IPS-18c (cell line): ENCODE measurements around the gene TRABD2B.

Experiments used
- H3K4me3 ChIP-seq: 2 replicates; pipeline ENCODE4 v1.7.0; 2013; ENCODE audit warnings: low read depth, mild to moderate bottlenecking, low read length, moderate library complexity; ENCODE audit not compliant: insufficient read depth
- H3K9me3 ChIP-seq: one replicate; pipeline ENCODE4 v1.6.1; 2013; ENCODE audit warnings: mild to moderate bottlenecking, low read length, moderate library complexity; ENCODE audit not compliant: control insufficient read depth, insufficient read depth

The TRABD2B gene

DNA sequence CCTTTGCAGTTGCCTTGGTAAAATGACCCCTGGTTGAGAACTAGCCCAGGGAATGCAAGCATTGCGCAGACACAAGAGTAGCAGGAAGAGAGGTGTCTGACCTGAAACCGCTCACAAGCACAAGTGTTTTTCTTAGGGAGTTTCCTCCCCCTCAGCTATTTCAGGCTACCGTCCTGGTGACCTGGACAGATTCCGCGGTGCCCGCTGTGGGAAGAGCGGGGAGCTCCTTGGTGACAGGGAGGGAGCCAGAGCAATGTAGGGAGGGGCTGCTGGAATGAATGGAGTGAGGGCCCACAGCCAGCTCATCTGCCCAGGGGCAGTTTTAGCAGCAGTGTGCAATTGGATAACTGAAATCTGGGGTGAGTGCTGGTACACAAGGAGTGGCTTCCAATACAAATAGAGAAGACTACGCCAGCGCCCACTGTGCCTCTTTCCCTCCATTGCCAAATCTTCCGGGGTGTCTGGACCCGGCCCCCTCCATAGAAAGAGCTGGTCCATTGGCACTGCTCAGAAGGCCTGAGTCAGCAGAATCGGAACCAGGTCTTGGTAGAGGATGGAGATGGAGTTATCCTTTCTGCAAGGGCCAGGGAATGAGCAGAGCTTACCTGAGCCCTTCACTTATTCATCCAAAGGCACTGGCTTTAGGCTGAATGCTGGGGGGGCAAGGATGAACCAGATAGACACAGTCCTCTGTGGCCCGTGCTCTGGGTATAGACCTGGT is 82.8 kb downstream of the TRABD2B start:
- H3K4me3 ChIP-seq = no peak overlapping the region
- H3K9me3 ChIP-seq = peaks cover 7% of the 10 kb centered on the region

GRCh38 chr1:47913225-47913823 is 83.9 kb downstream of the TRABD2B start:
- Histone ChIP-seq H3K9me3 (peaks cover 7% of the 10 kb centered on the region), H3K4me3 (no peak overlapping the region)

GRCh38 chr1:47912756-47913155 is 84.4 kb downstream of the TRABD2B start:
- H3K9me3 ChIP-seq = peaks cover 7% of the 10 kb centered on the region

DNA sequence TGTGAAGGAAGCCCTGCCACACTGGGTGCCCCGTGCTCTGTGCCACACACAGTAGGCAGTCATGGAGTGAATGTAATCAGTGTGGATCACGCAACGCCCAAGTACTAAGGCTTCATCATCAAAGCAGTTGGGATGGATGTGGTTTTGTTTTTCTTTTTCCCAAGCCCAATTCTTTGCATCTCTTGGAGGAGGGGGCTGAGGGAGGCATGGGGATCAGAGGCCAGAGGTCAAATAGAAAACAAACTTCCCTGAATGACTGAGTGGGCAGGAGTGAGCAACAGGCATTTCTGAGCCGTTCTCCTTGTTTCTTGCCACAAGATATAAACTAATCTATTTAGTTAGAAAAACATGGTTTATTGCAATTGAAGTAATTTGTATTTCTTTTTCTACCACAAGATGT is 85.3 kb downstream of the TRABD2B start:
- Histone ChIP-seq H3K9me3 (peaks cover 7% of the 10 kb centered on the region), H3K4me3 (no peak overlapping the region)

More at GRCh38 chr1:47912756-47913155, 84.4 kb downstream of the TRABD2B start:
- H3K4me3 ChIP-seq = no peak overlapping the region

GRCh38 chr1:47911424-47911823 is 85.8 kb downstream of the TRABD2B start:
- Histone ChIP-seq H3K4me3 (no peak overlapping the region), H3K9me3 (peaks cover 7% of the 10 kb centered on the region)

DNA sequence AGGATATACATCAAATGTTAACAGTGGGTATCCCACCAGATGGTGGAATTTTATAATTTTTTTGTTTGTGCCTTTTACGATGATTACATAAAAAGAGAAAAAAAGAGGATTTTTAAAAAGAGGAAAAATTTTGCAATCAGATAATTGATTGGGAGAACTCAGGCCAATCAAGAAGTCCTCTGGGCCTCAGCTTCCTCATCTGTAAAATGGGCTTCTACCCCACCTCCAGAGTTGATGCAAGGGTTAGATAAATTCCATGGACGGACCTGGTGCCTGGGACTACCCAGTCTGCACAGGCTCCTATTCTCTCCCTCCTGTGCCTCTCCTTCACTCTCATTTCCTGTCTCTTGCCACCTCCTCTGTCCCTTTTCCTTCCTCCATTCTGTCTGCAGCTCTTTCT is 88.9 kb downstream of the TRABD2B start:
- no peaks in the 10 kb centered on the region for H3K9me3 ChIP-seq
- H3K4me3 ChIP-seq = no peak overlapping the region

- H3K4me3 ChIP-seq = no peak overlapping the region
- no peaks in the 10 kb centered on the region for H3K9me3 ChIP-seq
These were observed 90.0 kb downstream of the TRABD2B start for GRCh38 chr1:47907177-47907528.

DNA sequence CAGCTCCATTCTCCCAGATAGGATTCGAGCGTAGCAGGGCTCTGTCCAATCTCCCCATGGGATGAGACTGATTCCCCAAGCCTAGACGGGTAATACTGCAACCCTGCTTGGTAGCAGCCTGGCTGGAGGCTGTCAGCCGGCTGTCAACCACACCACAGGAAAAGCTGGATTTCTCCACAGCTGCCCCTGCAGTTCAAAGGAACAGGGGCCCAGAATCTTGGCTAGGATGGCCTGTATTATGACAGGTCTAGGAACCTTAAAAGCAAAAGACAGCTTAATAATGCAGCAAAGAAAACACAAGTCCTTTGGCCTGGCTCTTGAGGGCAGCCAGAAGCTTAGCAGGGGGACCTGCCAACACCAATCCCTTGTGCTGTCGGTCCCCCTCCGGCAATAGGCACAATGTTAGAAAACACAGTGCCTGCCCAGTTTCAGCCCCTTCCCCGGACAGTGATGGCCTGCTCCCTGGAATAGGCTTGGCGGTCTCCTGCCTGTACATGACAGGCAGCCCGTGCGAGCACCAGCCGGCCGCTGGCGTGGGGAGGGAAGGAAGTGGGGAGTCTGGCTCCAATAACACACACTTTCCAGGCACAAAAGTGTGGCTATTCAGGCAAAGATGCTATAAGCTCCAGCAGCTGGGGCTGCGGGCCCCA is 90.5 kb downstream of the TRABD2B start:
- Histone ChIP-seq H3K9me3 (no peaks in the 10 kb centered on the region), H3K4me3 (no peak overlapping the region)

GRCh38 chr1:47906009-47906432 is 91.2 kb downstream of the TRABD2B start:
- Histone ChIP-seq H3K4me3 (no peak overlapping the region), H3K9me3 (no peaks in the 10 kb centered on the region)

GRCh38 chr1:47903723-47904122 is 93.5 kb downstream of the TRABD2B start:
- Histone ChIP-seq H3K4me3 (no peak overlapping the region), H3K9me3 (no peaks in the 10 kb centered on the region)

GRCh38 chr1:47901001-47901575 is 96.1 kb downstream of the TRABD2B start:
- no peak overlapping the region for H3K4me3 ChIP-seq
- no peaks in the 10 kb centered on the region for H3K9me3 ChIP-seq

GRCh38 chr1:47898133-47898845 is 98.9 kb downstream of the TRABD2B start:
- no peak overlapping the region for H3K4me3 ChIP-seq
- H3K9me3 ChIP-seq = no peaks in the 10 kb centered on the region

DNA sequence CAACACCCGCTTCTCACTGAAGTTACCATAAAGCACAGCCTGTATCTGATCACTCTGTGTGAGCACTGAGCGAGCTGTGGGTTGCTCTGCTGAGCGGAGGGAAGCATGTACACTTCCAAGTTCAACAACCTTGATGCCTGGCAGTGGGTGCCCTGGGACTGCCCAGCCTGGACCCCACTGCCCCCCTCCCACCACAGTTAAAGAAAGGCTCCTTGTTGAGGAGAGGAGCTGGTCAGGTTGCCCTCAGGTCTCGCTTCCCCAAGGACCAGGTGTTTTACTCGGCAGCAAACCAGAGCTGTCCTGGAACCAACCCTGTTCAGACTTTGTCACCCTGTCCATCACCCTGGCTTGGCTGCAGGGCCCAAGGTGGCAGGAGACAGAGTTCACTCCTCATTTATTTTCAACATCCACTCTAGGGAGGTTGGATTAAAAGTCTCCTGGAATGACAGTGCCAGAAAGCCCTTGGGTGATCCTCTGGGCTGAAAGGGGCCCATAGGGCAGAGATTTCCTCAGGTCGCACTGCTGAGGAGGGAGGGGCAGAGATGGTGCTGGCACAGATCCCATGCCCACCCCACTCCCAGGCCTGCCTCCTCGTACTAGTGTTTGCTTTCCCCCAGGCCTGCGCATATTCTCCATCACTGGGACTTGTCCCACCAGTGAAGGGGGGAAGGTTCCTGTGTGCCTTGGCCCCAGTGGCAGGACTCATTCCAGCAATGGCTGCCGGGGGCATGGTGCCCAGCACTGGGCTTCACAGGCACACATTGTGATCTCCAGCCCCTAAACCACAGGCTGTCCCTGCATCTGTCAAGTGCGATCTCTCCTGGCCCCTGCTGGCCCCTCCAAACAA is 101.7 kb downstream of the TRABD2B start:
- Histone ChIP-seq H3K9me3 (no peaks in the 10 kb centered on the region), H3K4me3 (no peak overlapping the region)

DNA sequence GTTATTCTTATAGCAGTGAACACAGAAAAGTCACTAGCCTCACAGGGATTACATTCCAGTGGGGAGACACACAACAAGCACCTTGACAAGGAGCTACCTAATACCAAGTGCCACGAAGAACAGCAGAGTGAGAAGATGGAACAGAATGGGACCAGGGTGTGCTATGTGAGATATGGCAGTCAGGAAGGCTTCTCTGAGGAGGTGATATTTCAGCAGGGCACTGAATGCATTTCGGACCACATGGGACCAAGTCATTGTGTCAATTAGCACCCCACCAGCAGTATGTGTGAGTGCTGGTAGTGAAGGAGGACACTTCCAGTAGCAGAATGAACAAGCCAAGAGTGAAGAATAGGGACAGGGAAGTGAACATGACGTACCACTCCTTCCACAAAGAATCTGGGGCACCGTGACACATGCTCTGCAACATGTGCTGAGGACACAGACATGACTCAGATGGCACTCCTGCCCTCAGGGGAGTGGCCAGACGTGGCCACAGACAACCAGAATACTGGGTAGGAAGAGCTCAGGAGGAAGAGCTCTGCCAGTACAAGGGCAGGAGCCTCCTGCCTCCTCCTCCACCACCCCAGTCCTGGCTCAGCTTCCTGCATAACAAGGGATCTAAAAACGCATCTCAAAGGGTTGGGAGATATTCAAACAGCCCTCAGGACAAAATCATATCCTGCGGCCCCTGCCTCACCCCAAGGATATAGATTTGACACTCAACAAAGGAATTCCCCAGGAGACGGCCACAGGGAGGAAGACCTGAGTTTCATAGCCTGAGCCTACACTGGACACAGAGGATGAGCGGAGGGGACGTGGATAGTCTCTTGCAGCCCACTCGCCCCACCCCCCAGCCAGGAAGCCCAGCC is 102.5 kb downstream of the TRABD2B start:
- no peaks in the 10 kb centered on the region for H3K9me3 ChIP-seq
- H3K4me3 ChIP-seq = no peak overlapping the region

DNA sequence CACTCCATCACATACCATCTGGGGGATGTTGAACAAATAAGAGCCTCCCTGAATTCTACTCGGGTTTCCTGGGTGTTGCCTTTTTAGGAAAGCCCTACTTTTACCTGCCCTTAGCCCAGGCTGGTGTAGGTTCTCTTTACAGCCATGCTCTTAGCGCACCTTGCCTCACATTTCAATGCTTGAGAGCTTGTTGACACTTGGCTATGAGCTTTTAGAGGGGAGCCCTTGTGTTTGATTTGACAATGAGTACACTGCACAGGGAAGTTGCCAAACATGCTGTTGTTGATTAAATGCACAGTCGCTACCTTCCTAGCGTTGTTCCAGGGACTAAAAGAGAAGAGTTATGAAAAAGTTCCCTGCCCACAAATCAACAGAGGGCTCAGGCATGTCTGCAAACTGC is 103.8 kb downstream of the TRABD2B start:
- no peaks in the 10 kb centered on the region for H3K9me3 ChIP-seq

DNA sequence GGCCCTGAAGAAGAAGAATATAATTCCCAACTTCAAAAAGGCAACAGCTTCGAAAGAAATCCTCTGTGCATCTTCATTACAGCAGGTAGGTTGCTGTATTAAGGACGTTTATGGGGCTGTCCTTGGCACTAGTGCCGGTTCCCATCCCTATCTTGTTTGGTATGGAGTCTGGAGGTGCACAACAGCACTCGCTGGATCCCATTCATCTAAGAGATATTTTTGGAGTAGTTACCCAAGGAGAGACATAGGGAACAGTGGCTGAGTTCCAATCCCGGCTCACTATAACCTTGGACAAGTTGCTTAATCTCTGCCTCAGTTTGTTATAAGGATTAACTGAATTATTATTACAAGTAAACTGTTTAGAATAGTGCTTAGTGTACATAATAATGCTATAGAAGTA is 106.4 kb downstream of the TRABD2B start:
- Histone ChIP-seq H3K4me3 (no peak overlapping the region), H3K9me3 (no peaks in the 10 kb centered on the region)

More for the DNA sequence above, 103.8 kb downstream of the TRABD2B start:
- no peak overlapping the region for H3K4me3 ChIP-seq
